Loucy (cell line): ENCODE data around the gene FPR1.

Experiments used
- H2AFZ ChIP-seq: fragments of 200-600 bp; sonication (generic); 2 replicates; pipeline ENCODE4 v1.6.0; 2016; ENCODE audit warnings: antibody characterized with exemption, mild to moderate bottlenecking, low read length, moderate library complexity
- H3F3A ChIP-seq: fragments of 200-600 bp; 2 replicates; pipeline ENCODE4 v1.6.0; 2016; ENCODE audit warnings: antibody characterized with exemption, low read depth, mild to moderate bottlenecking
- H3K27me3 ChIP-seq: fragments of 200-600 bp; sonication (generic); 2 replicates; pipeline ENCODE4 v1.6.1; 2014; ENCODE audit warnings: low read length, mild to moderate bottlenecking; ENCODE audit not compliant: insufficient read depth, poor library complexity, severe bottlenecking
- H3K36me3 ChIP-seq: fragments of 200-600 bp; sonication (generic); 2 replicates; pipeline ENCODE4 v1.6.1; 2016; ENCODE audit warnings: low read length; ENCODE audit not compliant: insufficient read depth
- H3K4me1 ChIP-seq: fragments of 200-600 bp; sonication (generic); 2 replicates; pipeline ENCODE4 v1.5.1; 2014; ENCODE audit warnings: low read length, mild to moderate bottlenecking; ENCODE audit not compliant: insufficient read depth, poor library complexity, severe bottlenecking
- H3K4me2 ChIP-seq: fragments of 200-600 bp; sonication (generic); 2 replicates; pipeline ENCODE4 v1.6.0; 2014; ENCODE audit warnings: antibody characterized with exemption, low read length, low read depth, mild to moderate bottlenecking; ENCODE audit not compliant: poor library complexity, severe bottlenecking
- H3K4me3 ChIP-seq: fragments of 200-600 bp; sonication (generic); 2 replicates; pipeline ENCODE4 v1.5.1; 2014; ENCODE audit warnings: low read length, mild to moderate bottlenecking, mixed read lengths; ENCODE audit not compliant: poor library complexity, severe bottlenecking
- H3K79me2 ChIP-seq: fragments of 200-600 bp; sonication (generic); 2 replicates; pipeline ENCODE4 v1.6.1; 2014; ENCODE audit warnings: low read length; ENCODE audit not compliant: insufficient read depth
- H3K9ac ChIP-seq: fragments of 200-600 bp; sonication (generic); 2 replicates; pipeline ENCODE4 v1.6.0; 2014; ENCODE audit warnings: mild to moderate bottlenecking, low read depth, low read length, moderate library complexity; ENCODE audit not compliant: poor library complexity, severe bottlenecking
- H3K9me2 ChIP-seq: fragments of 200-600 bp; sonication (generic); replicated peaks from 2 replicates; pipeline ENCODE4 v1.6.1; 2016; ENCODE audit warnings: low read depth, low read length, mixed read lengths
- H3K9me3 ChIP-seq: fragments of 200-600 bp; sonication (generic); 2 replicates; pipeline ENCODE4 v1.6.1; 2014; ENCODE audit warnings: mild to moderate bottlenecking, antibody characterized with exemption, low read length, low read depth; ENCODE audit not compliant: insufficient read depth
- H4K20me1 ChIP-seq: fragments of 200-600 bp; sonication (generic); 2 replicates; pipeline ENCODE4 v1.6.0; 2014; ENCODE audit warnings: antibody characterized with exemption, low read length, mild to moderate bottlenecking; ENCODE audit not compliant: insufficient read depth, poor library complexity, severe bottlenecking
- EZH2phosphoT487 ChIP-seq: fragments of 200-600 bp; IDR thresholded peaks from 2 replicates; pipeline ENCODE4 v1.6.1; 2018; ENCODE audit warnings: antibody characterized with exemption, mild to moderate bottlenecking, moderate library complexity, borderline replicate concordance
- TF ChIP-seq, protein P1 (sequence below): fragments of 200-600 bp; sonication (generic); conservative IDR thresholded peaks from 2 replicates; pipeline ENCODE4 v1.5.1; 2014; ENCODE audit warnings: mild to moderate bottlenecking, antibody characterized with exemption, low read length

Gene FPR1

DNA sequence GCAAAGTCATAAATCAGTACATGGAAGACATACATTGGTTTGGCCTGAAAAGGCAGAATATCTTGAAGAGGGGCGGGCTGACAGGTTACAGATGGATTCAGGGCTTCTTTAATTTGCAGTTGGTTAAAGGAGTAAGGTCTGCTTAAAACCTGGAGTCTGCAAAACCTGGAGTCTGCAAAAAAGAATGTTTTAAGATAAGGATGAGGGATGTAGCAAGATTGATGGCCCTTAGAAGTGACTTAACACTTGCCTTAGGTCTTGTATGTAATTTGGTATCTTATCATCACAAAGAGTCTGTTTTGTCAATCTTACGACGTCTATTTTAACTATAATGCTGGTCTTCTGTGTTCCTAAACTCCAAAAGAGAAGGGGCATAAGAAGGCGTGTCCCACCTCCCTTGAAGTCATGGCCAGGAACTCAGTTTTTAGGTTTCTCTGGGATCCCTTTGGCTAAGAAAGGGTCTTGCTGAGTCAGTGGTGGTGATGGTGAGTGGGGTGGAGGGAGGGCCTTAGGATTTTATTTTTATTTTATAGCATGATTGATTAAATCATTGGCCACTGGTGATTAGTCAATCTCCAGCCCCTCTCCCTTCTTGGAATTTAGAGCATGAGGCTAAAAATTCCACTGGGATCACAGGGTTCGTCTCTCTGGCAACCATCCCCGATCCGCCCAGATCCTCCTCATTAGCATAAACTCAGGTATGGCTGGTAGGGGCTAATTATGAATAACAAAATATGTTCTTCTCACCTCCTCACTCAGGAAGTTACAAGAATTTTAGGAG, 17.7 kb downstream of the FPR1 start:
- Histone ChIP-seq H3F3A (no peaks in the 10 kb centered on the region), H3K27me3 (no peaks in the 10 kb centered on the region), H3K9me2 (no peaks in the 10 kb centered on the region), H3K4me3 (no peak overlapping the region), H3K9me3 (no peaks in the 10 kb centered on the region), H3K9ac (no peak overlapping the region), H3K36me3 (no peaks in the 10 kb centered on the region), H4K20me1 (no peaks in the 10 kb centered on the region), H3K79me2 (no peaks in the 10 kb centered on the region), H2AFZ (no peak overlapping the region), H3K4me2 (no peak overlapping the region), H3K4me1 (no peaks in the 10 kb centered on the region)
- TF ChIP-seq, protein P1, sequence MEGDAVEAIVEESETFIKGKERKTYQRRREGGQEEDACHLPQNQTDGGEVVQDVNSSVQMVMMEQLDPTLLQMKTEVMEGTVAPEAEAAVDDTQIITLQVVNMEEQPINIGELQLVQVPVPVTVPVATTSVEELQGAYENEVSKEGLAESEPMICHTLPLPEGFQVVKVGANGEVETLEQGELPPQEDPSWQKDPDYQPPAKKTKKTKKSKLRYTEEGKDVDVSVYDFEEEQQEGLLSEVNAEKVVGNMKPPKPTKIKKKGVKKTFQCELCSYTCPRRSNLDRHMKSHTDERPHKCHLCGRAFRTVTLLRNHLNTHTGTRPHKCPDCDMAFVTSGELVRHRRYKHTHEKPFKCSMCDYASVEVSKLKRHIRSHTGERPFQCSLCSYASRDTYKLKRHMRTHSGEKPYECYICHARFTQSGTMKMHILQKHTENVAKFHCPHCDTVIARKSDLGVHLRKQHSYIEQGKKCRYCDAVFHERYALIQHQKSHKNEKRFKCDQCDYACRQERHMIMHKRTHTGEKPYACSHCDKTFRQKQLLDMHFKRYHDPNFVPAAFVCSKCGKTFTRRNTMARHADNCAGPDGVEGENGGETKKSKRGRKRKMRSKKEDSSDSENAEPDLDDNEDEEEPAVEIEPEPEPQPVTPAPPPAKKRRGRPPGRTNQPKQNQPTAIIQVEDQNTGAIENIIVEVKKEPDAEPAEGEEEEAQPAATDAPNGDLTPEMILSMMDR, result no peak
- no peak for TF ChIP-seq EZH2phosphoT487

DNA sequence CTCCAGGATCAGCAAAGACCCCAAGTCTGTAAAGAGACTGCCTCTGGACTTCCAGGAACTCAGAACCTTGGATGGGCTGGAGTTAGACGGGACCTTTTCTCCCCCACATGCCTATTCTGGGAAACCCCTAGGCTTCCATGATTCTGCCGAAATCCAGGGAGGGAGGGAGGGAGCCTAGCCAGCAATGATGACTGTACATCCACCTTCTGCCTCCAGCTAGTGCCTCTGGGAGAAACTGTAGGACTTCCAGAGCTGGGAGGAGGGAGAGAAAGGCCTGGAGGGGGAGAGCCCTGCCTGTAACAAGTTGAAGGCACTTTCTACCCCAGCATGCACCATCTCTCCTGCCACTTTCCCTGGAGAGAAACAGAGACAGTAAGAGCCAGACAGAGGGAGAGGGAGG, 21.9 kb downstream of the FPR1 start:
- H3K9me2 ChIP-seq, result no peaks in the 10 kb centered on the region
- H4K20me1 ChIP-seq, result no peaks in the 10 kb centered on the region
- H3K79me2 ChIP-seq, result no peaks in the 10 kb centered on the region
- no peaks in the 10 kb centered on the region for H3K36me3 ChIP-seq
- TF ChIP-seq, protein P1, result no peak
- no peak for TF ChIP-seq EZH2phosphoT487
- no peaks in the 10 kb centered on the region; the same call in 1 of the 2 replicates for H3K9me3 ChIP-seq
- H3F3A ChIP-seq, result no peaks in the 10 kb centered on the region
- no peaks in the 10 kb centered on the region for H3K27me3 ChIP-seq
- H3K4me3 ChIP-seq, result no peak overlapping the region
- no peak overlapping the region for H3K4me2 ChIP-seq
- no peak overlapping the region for H2AFZ ChIP-seq
- H3K9ac ChIP-seq, result no peak overlapping the region
- no peaks in the 10 kb centered on the region for H3K4me1 ChIP-seq

DNA sequence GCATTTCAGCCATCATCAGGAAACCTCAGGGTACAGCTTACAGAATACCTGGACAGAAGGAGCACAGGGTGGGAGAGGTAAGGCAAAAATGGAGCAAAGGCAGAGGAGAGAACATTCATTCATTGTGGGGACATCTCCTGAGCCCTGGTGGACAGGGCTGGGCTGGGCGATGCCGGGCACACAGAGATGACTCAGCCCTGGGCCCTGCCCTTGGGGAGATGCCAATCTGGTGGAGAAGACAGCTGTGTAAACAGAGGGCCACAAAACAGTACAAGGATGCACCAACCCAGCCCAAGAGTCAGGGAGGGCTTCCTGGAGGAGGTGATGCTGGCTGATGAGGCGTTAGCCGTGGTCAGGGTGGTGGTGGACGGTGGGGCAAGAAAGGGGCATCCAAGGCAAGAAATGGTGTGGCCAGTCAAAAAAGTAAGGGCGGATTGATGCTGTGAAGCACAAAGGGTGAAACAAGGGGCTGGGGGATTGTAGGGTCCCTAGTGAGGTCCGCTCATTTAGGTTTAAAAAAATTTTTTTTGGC, 24.3 kb downstream of the FPR1 start:
- Histone ChIP-seq H3K9me2 (no peaks in the 10 kb centered on the region), H3F3A (no peaks in the 10 kb centered on the region), H3K79me2 (no peaks in the 10 kb centered on the region), H3K9me3 (no peaks in the 10 kb centered on the region; the same call in 1 of the 2 replicates), H3K4me1 (no peaks in the 10 kb centered on the region), H4K20me1 (no peaks in the 10 kb centered on the region), H3K36me3 (no peaks in the 10 kb centered on the region), H3K9ac (no peak overlapping the region), H3K27me3 (no peaks in the 10 kb centered on the region), H2AFZ (no peak overlapping the region), H3K4me2 (no peak overlapping the region), H3K4me3 (no peak overlapping the region)
- no peak for TF ChIP-seq EZH2phosphoT487
- TF ChIP-seq, protein P1, result no peak
